Skeletal muscle satellite cell (primary cell): ENCODE data around the gene JOSD2.

Experiments used
- H3K27me3 ChIP-seq: 2 replicates; pipeline ENCODE4 v1.7.0; 2013; ENCODE audit warnings: low read length; ENCODE audit not compliant: control insufficient read depth, insufficient read depth
- H3K36me3 ChIP-seq: 2 replicates; pipeline ENCODE4 v1.7.0; 2013; ENCODE audit warnings: mild to moderate bottlenecking, control low read depth, low read length; ENCODE audit not compliant: insufficient read depth
- H3K4me1 ChIP-seq: 2 replicates; pipeline ENCODE4 v1.7.0; 2013; ENCODE audit warnings: low read length; ENCODE audit not compliant: control insufficient read depth, insufficient read depth
- H3K4me2 ChIP-seq: 2 replicates; pipeline ENCODE4 v1.7.0; 2013; ENCODE audit warnings: mild to moderate bottlenecking, low read length
- H3K4me3 ChIP-seq: 2 replicates; pipeline ENCODE4 v1.7.0; 2013; ENCODE audit warnings: low read length
- H3K9ac ChIP-seq: 2 replicates; pipeline ENCODE4 v1.7.0; 2013; ENCODE audit warnings: mild to moderate bottlenecking, low read depth, low read length, moderate library complexity
- H3K9me3 ChIP-seq: replicated peaks from 2 replicates; pipeline ENCODE4 v1.7.0; 2013; ENCODE audit warnings: mild to moderate bottlenecking, control low read depth, low read length

Gene JOSD2

GRCh38 chr19:50552540-50552939 is 41.5 kb upstream of the JOSD2 start:
- H3K4me1 ChIP-seq: peaks cover 4% of the 10 kb centered on the region
- no peak overlapping the region for H3K4me2 ChIP-seq
- H3K27me3 ChIP-seq: peaks cover 45% of the 10 kb centered on the region
- H3K9ac ChIP-seq: no peak overlapping the region
- no peak overlapping the region for H3K4me3 ChIP-seq
- no peaks in the 10 kb centered on the region for H3K36me3 ChIP-seq
- H3K9me3 ChIP-seq: no peaks in the 10 kb centered on the region

- no peak overlapping the region for H3K9ac ChIP-seq
- peaks cover 4% of the 10 kb centered on the region for H3K4me1 ChIP-seq
- peaks cover 45% of the 10 kb centered on the region for H3K27me3 ChIP-seq
- no peak overlapping the region for H3K4me2 ChIP-seq
- H3K9me3 ChIP-seq: no peaks in the 10 kb centered on the region
- no peaks in the 10 kb centered on the region for H3K36me3 ChIP-seq
- H3K4me3 ChIP-seq: no peak overlapping the region
Observed at GRCh38 chr19:50551715-50552187, 40.8 kb upstream of the JOSD2 start.

GRCh38 chr19:50551034-50551714 is 40.2 kb upstream of the JOSD2 start:
- Histone ChIP-seq H3K36me3 (no peaks in the 10 kb centered on the region), H3K9me3 (no peaks in the 10 kb centered on the region), H3K4me2 (no peak overlapping the region), H3K27me3 (peaks cover 45% of the 10 kb centered on the region), H3K9ac (no peak overlapping the region), H3K4me1 (peaks cover under 1% of the 10 kb centered on the region), H3K4me3 (no peak overlapping the region)

GRCh38 chr19:50550594-50550966 is 39.6 kb upstream of the JOSD2 start:
- no peak overlapping the region for H3K4me2 ChIP-seq
- H3K9ac ChIP-seq: no peak overlapping the region
- no peaks in the 10 kb centered on the region for H3K4me1 ChIP-seq
- H3K4me3 ChIP-seq: no peak overlapping the region
- no peaks in the 10 kb centered on the region for H3K9me3 ChIP-seq
- no peaks in the 10 kb centered on the region for H3K36me3 ChIP-seq
- peaks cover 40% of the 10 kb centered on the region for H3K27me3 ChIP-seq

GRCh38 chr19:50549927-50550593 is 39.1 kb upstream of the JOSD2 start:
- H3K4me2 ChIP-seq: no peak overlapping the region
- no peak overlapping the region for H3K4me3 ChIP-seq
- H3K36me3 ChIP-seq: no peaks in the 10 kb centered on the region
- H3K9ac ChIP-seq: no peak overlapping the region
- H3K9me3 ChIP-seq: no peaks in the 10 kb centered on the region
- H3K4me1 ChIP-seq: no peaks in the 10 kb centered on the region
- peaks cover 35% of the 10 kb centered on the region for H3K27me3 ChIP-seq

GRCh38 chr19:50549059-50549926 is 38.3 kb upstream of the JOSD2 start:
- Histone ChIP-seq H3K36me3 (no peaks in the 10 kb centered on the region), H3K9me3 (no peaks in the 10 kb centered on the region), H3K9ac (no peak overlapping the region), H3K27me3 (peaks cover 28% of the 10 kb centered on the region), H3K4me2 (no peak overlapping the region), H3K4me3 (no peak overlapping the region), H3K4me1 (no peaks in the 10 kb centered on the region)

GRCh38 chr19:50548191-50549058 is 37.4 kb upstream of the JOSD2 start:
- Histone ChIP-seq H3K27me3 (peaks cover 24% of the 10 kb centered on the region), H3K9ac (no peak overlapping the region), H3K4me2 (no peak overlapping the region)

GRCh38 chr19:50547385-50548190 is 36.6 kb upstream of the JOSD2 start:
- Histone ChIP-seq H3K27me3 (peaks cover 18% of the 10 kb centered on the region), H3K9ac (no peak overlapping the region), H3K4me1 (no peaks in the 10 kb centered on the region), H3K9me3 (no peaks in the 10 kb centered on the region), H3K36me3 (no peaks in the 10 kb centered on the region), H3K4me2 (no peak overlapping the region), H3K4me3 (no peak overlapping the region)

More at GRCh38 chr19:50548191-50549058, 37.4 kb upstream of the JOSD2 start:
- Histone ChIP-seq H3K9me3 (no peaks in the 10 kb centered on the region), H3K4me1 (no peaks in the 10 kb centered on the region), H3K4me3 (no peak overlapping the region), H3K36me3 (no peaks in the 10 kb centered on the region)

GRCh38 chr19:50546527-50547221 is 35.7 kb upstream of the JOSD2 start:
- Histone ChIP-seq H3K9me3 (no peaks in the 10 kb centered on the region), H3K36me3 (no peaks in the 10 kb centered on the region), H3K4me2 (no peak overlapping the region), H3K4me3 (no peak overlapping the region), H3K27me3 (peaks cover 11% of the 10 kb centered on the region), H3K9ac (no peak overlapping the region), H3K4me1 (no peaks in the 10 kb centered on the region)

- no peak overlapping the region for H3K4me2 ChIP-seq
- no peak overlapping the region for H3K9ac ChIP-seq
- H3K36me3 ChIP-seq: no peaks in the 10 kb centered on the region
- no peaks in the 10 kb centered on the region for H3K4me1 ChIP-seq
- no peaks in the 10 kb centered on the region for H3K27me3 ChIP-seq
- H3K9me3 ChIP-seq: no peaks in the 10 kb centered on the region
- H3K4me3 ChIP-seq: no peak overlapping the region
Observed at GRCh38 chr19:50542943-50543342, 32.0 kb upstream of the JOSD2 start.
